GM18907 (cell line): ENCODE measurements around the gene PREPL.
"Not testable (repeated sequence)": the region's sequence is repeated elsewhere in the genome, so short reads cannot be mapped to it uniquely, and the experiment has no call there.

Source experiments
- ATAC-seq: cut with Tn5 transposase; IDR thresholded peaks from one replicate; pipeline ENCODE4 v1.9.1; 2021; ENCODE audit warnings: mild to moderate bottlenecking, moderate library complexity; ENCODE audit not compliant: unreplicated experiment

Gene PREPL

DNA sequence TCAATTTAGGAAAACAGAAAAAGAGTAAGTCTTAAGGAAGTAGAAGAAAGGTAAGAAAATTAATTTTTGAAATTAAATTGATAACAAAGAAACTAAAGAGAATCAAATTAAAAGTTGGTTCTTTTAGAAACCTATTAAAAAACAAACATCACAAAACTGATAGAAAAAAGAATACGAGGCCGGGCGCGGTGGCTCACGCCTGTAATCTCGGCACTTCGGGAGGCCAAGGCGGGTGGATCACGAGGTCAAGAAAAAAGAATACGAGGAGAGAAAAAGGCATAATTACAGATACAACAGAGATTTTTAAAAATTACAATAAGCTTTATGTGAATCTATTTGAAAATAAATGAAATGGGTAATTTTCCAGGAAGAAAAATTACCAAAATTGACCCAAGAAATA, 11.8 kb downstream of the PREPL start:
- no peak for ATAC-seq

DNA sequence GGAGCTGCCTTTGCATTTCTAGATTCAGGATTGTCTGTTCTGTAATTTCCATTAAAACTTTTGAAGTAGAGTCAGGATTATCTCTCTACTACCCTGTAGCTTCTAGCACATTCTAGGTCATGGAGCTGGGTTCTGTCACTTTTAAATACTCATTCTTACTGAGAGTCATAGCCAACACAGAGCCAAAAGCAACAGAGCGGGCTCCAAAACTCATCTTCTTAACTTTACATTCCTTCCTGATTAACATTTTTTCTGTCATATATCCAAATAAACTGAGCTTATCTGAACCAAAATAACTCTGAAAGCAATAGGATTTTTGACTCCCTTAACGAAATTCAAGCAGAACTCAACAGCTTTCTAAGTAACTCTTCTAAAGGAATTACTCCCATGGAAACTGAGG, 12.9 kb downstream of the PREPL start:
- no peak for ATAC-seq

DNA sequence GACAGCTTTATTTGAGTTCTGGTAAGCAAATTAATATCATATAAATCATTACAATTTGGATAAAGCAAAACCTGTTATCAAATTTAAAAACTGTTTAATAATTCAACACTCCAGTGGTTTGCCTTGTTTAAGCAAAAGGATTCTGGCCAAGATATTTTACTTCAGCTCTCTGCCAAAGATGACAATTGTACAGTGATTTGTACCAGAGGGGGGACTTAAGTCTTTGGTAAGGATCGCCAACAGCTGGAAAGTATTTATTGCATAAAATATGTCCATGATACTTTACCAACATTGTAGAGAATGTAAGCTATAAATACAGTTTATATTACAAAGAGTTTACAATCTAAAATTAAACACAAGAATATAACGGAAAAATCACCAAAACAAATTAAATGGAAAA, 13.8 kb downstream of the PREPL start:
- no peak for ATAC-seq

DNA sequence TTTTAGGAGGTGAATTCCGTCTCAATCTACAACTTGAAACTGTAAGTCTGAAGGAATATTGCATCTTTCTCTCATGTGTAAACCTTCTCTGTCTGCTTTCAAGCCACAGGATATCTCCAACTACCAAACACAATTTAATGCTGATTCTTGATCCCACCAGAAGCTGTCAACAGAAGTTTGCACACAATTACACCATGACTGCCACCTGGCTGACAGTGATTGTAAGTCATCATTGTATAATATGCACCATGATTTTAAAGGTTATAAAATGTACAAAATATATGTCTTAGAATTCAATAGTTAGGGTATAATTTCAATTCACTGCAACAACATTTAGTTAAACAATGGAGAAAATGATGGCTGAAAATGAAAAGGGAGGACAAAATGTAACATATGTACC, 18.4 kb downstream of the PREPL start:
- no peak for ATAC-seq

DNA sequence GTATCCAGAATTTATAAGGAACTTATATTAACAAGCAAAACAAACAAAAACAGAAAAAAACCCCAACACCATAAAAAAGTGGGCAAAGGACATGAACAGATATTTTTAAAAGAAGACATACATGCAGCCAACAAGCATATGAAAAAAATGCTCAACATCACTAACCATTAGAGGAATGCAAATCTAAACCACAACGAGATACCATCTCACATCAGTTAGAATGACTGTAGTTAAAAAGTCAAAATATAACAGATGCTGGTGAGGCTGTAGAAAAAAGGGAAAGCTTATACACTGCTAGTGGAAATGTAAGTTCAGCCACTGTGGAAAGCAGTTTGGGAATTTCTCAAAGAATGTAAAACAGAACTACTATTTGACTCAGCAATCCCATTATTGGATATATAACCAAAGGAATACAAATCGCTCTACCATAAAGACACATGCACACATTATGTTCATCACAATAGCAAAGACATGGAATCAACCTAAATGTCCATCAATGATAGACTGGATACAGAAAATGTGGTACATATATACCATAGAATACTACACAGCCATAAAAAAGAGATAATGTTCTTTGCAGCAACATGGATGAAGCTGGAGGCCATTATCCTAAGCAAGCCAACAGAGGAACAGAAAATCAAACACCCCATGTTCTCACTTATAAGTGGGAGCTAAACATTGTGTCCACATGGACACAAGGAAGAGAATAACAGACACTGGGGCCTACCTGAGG, 25.3 kb downstream of the PREPL start:
- ATAC-seq = no peak

DNA sequence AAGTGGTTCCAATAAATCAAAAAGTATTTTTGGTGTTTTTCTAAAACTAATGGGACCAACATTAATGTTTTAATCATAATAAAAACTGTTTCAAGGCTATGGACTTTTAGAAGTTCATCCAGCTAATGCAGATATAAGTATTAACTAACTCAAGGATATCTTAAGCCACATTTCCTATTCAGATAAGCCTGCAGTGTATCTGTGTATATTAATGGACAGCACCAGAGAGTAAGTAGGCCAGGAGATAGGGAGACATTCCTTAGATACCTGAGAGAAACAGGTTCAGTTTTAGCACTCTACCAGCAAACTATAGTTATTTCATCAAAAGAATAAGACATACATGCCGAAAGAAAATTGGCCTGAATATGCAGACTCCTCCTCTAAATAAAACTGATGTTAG, 27.3 kb downstream of the PREPL start:
- ATAC-seq = no peak

DNA sequence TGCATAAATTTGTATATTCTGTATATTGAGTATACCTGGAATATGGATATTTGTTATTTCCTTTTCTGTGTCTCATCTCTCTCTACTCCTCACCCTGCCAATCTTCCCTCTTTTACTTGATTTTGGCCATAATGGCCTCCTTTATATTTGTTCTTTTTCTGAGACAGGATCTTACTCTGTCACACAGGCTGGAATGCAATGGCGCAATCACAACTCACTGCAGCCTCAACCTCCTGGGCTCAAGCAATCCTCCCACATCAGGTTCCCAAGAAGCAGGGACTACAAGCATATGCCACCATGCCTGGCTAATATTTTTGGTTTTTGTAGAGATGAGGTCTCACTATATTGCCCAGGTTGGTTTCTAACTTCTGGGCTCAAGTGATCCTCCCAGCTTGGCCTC, 30.5 kb downstream of the PREPL start:
- ATAC-seq = no peak

DNA sequence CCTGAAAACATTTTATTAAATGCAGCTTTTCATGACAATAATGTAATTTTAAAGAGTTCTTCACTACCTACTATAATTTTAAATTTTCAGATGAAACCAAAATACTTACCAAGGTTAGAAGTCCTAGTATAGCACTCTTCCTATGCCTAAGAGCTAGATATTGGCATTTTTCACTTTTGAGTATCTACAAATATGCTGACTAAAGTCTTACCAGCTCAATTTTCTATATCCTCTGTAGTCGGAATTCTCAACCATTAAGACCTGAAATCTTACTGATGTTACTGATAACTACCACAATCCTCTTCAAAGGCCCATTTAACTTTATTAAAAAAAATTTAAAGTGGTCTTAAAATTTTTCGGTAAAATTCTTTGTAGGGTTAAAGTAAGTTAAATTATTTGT, 32.0 kb downstream of the PREPL start:
- no peak for ATAC-seq

DNA sequence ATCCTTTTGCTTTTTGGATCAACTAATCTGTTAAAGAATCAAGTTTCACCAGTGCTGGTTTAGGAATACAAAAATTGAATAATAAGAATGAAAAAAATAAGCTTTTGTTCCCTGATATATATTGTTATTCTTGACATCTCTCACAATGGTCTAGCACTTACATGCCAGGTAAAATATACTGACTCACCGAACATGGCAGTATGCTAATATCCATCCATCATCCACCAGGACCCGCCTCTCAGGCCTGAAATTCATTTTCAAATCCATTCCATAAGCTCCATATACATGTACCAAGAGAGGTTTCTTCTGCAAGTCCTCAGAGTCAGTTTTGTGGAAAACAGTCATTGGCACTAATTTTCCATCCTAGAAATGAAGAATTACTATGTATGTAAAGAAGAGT, 32.5 kb downstream of the PREPL start:
- no peak for ATAC-seq

DNA sequence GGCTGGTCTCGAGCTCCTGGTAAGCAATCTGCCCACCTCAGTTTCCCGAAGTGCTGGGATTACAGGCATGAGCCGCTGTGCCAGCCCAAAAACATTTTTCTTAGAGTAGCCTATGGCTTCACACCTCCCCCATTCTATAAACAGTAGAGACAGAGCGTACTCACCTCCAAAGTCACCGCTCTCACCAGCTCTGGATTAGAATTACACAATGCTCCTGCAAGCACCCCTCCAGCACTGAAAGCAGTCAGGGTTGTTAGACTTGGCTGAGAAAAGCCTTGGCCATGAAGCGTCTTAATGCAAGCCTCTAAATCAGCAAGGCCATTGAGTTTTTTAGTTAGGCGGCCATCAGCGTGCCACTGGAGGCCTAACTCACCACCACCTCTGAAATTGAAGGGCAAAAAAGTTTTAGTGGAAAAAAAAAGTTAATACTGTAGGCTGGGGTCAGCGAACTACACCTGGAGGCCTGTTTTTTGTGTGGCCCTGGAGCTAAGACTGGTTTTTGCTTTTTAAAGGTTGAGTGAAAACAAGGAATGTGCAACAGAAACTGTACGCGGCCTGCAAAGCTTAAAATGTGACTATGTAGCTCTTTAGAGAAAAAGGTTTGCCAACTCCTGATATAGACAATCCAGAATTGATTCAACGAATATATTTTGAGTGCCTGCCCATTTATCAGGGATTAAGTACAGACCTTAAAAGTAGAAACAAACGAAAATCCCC, 34.6 kb downstream of the PREPL start:
- no peak for ATAC-seq

DNA sequence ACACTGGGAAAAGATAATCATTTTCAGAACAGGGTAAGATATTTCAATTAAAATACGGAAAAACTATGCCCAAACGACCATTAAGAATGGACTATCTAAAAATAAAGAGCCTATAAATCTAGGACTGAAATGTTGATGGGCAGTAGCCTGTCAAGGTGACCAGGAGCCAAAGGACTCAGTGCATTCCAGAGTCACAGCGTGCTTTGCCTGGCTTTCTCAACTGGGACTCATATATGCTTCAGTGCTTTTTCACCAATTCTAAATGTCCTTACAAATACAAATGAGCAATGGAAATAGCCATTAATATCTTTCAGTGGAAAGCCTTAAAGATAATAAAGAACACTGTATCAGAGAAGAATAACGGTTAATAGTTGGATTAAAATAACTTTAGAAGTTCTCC, 35.4 kb downstream of the PREPL start:
- no peak for ATAC-seq

DNA sequence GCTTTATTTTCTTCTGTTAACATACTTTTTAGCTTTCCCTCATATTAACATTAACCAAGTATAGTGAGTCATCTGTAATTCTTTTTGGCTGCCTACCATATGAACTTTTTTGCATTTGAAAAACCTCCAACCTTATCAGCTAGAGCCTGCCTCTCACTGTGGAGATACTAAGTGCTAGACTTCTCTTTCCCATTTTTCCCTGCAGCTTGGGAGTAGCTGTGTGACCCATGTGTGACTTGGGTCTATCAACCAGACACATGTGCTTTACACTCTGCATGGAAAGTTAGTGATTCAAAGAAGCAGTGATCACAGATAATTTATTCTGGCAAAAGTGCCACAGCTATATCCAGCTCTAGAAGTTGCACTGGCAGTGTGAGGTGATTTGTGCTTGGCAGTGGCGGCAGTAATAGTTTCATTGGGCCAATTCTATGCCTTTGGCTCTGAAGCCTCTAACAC, 36.3 kb downstream of the PREPL start:
- no peak for ATAC-seq

DNA sequence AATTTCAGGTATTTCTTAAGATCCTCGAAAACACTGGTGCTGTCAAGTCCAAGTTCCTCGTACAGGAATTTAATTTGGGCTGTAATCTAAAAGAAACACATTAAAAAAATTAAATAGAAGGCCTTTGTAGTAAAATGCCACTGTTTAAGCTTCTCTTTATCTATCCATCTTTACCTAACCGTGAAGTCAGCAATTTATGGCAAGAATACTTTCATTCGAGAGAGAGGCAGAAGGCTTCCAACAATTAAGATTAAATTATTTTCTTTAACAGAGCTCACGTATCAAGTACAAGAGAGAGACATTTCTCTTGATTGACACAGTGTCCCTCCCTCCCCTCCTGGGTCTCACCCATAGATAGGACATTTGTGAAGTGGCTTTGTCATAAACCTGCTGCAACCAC, 39.9 kb downstream of the PREPL start:
- no peak for ATAC-seq

DNA sequence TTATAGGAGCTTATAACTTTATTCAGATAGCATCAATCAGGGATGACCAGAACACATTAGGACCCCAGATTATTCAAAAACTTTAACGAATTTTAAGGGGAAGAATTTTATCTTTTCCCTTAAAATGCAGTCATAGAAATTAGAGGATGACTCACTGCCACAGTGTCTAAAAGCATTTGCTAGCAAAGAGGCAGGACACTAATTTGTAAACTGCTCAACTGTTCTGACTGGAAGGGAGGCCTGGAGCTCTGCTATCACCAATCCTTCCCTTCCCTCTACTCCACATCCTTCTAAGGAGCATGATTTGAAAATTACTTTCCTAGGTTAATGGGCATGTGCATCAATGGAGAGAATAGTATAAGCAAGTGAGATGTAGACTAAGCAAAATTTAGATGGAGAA, 40.5 kb downstream of the PREPL start:
- no peak for ATAC-seq

DNA sequence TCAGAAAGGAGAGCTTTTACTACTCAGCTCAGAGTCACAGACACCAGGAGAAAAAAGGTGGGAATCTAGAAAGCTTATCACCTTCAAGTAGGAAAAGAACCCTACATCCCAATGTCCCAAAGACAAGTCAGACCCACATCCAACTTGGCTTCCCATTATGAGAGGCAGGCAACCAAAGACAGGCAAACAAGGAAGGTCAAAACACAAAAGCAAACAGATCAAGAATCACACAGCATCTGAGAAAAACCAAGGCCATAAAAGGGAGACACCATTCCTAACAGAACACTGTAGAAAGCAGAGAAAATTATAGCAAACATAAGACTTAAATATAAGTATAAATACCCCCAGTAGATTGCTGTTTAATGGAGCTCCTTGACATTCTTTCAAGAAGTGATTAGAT, 45.3 kb downstream of the PREPL start:
- no peak for ATAC-seq

DNA sequence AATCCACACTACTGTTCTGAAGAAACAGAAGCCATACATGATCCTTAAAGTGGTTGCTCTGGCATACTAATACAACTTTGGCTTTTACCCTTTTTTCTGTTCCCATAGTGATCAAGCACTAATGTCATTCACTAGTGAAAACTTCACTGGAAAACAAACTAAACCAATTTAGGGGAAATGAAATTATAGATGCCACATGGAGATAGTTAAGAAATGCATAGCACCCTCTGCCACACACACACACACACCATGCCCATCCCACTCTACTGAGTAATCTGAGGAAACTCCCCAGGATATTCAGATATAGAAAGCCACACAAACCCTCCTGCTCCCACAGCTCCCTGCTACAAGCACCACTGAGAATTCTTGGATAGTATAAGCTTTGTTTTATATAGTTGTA, 46.9 kb downstream of the PREPL start:
- ATAC-seq = no peak

DNA sequence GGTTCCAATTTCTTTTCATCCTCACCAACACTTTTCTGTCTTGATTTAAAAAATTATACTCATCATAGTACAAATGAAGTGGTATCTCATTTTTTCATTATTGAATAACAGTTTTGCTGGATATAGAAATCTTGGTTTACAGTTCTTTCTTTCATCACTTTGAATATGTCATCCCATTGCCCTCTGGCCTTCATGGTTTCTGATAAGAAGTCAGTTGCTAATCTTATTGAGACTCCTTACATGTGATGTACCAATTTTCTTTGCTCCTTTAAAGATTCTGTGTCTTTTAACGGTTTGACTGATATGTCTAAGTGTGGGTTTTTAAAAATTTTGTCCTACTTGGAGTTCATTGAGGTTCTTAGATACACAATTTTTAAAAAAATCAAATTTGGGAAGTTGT, 51.0 kb downstream of the PREPL start:
- ATAC-seq = no peak

DNA sequence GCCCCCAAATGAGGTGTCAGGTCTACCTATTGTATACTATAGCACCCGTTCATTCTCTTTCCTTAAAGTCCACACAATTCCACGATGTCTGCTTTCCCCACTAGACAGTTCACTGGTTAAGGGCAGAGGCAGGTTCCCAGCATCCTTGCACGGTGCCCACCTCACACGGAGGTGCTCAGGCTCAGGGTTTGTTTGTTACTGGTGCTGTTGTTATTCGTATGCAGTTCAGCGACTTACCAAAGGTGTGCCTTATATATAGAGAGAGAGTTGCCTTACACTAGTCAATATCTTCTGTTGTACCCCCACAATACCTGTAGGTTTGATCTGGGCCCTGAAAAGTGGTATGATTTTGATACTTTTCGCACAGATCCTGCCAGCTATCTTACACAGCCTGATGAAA, 55.4 kb downstream of the PREPL start:
- ATAC-seq = no peak

DNA sequence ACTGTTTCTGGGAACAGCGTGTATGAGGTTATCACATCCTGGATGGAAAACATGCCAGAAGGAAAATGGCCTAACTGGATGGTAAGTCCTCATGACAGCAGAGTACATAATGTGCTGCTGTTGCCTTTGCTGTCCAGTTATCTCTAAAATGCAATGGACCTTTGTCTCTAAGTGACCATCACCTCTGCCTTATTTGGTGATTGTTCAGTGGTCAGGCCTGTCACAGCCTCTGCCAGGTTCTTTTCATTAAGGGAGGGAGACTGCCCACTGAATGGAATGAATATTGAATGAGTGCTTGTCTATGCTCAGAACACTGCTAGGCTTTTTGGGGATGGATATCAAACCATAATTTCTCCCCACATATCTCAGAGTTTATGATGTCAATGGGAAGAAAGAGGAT, 57.0 kb downstream of the PREPL start:
- no peak for ATAC-seq

DNA sequence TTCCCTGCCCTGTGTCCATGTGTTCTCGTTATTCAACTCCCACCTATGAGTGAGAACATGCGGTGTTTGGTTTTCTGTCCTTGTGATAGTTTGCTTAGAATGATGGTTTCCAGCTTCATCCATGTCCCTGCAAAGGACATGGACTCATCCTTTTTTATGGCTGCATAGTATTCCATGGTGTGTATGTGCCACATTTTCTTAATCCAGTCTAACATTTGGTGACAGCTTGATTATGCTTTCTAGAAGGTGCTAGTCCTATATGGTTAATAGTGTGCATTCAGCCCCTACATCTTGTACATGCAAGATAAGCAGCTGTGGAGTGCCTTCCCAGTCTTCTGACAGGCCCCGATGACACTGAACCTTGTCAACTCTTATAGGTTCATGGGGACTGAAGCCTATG, 57.5 kb downstream of the PREPL start:
- ATAC-seq = not testable (repeated sequence)

DNA sequence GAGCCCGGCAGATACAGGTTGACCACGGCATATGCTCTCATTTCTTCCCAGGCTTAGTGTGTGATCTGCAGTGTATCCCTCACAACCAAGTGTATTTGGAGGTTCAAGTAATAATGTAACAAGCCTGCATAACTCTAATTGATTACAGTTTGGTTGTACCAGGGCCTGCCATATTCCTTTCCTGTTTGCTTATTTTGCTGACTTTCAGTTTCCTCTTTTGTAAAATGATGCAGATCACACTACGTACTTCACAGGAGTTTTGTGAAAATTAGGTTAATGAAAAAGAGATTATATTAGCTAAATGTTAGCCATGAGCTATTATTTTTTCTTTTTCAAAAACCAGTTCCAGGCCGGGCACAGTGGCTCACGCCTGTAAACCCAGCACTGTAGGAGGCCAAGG, 60.2 kb downstream of the PREPL start:
- no peak for ATAC-seq

DNA sequence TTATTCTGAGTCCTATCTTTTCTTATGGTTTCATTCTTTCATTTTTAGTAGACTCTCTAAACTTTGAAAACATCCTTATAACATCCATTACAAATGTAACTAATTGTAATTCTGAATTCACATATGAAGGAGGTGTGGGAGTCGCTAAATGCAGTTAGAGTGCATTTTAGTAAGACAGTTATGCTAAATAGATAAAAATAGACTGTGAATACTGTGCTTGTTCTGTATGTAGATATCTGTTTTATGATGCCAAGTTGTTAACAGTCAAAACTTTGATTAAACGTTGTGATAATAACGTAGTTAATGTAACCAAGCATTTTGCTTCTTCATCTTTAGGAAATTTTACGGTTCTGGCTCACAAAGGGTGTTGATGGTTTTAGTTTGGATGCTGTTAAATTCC, 61.7 kb downstream of the PREPL start:
- ATAC-seq = no peak

DNA sequence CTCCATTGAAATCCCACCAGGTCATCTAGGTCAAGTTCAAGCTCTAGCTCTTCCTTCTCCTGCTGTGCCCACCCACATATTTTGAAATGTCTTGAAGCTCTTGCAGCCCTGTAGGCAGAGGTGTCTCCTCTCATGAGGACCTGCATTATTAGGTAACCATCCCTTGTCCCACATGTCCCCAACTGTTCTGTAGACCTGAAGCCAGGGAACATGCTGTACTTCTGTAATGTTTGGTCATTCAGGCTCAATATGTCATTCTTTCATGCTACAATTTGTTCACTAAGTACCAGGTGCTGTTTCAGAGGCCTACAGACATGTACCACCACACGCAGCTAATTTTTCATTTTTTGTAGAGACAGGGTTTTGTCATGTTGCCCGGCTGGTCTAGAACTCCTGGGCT, 63.9 kb downstream of the PREPL start:
- ATAC-seq = no peak
